Raji (cell line): ENCODE measurements around the gene HES5.

ENCODE experiments used
- POLR2A ChIP-seq: IDR thresholded peaks from 2 replicates; pipeline ENCODE4 v1.6.1; 2011; ENCODE audit warnings: low read depth, low read length, control low read depth; ENCODE audit not compliant: insufficient read depth

The HES5 gene

GRCh38 chr1:2539312-2539907 lies 9.3 kb upstream of the HES5 start:
- no peak for TF ChIP-seq POLR2A

DNA sequence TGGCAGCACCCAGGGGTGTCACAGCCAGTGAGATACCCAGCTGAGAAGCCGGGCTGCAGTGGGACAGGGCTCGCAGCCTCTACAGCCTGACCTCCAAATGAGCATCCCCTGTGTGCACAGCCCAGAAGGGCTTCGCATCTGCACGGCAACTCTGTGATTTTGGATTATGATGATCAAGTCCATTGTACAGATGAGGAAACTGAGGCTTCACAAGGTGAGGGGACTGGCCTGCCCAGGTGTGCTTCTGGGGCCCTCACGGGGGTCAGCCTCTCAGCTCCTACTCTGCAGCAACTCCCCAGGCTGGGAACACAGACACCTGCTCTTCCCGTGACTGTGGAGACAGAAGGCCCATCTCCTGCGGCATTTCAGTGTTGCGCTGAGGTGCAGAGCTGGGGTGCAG lies 8.8 kb upstream of the HES5 start:
- no peak for TF ChIP-seq POLR2A

- TF ChIP-seq POLR2A, result no peak
Measured at GRCh38 chr1:2538376-2538775, 8.3 kb upstream of the HES5 start.

DNA sequence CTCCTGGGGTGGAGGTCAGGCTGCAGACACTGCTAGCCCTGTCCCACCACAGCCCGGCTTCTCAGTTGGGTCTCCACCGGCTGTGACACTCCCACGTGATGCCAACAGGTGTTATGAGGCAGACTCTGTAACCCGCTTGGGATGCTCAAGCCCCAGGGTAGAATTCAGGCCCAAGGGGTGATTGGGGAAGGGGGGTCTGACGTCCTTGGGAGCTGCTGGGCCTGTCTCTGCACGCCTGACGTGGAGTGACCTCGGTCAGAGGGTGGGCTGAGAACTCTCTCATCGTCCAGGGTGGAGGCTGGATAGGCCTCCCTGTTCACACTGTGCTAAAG lies 7.7 kb upstream of the HES5 start:
- no peak for TF ChIP-seq POLR2A

GRCh38 chr1:2535981-2536380 lies 5.9 kb upstream of the HES5 start:
- no peak for TF ChIP-seq POLR2A

GRCh38 chr1:2535455-2535854 lies 5.4 kb upstream of the HES5 start:
- no peak for TF ChIP-seq POLR2A

DNA sequence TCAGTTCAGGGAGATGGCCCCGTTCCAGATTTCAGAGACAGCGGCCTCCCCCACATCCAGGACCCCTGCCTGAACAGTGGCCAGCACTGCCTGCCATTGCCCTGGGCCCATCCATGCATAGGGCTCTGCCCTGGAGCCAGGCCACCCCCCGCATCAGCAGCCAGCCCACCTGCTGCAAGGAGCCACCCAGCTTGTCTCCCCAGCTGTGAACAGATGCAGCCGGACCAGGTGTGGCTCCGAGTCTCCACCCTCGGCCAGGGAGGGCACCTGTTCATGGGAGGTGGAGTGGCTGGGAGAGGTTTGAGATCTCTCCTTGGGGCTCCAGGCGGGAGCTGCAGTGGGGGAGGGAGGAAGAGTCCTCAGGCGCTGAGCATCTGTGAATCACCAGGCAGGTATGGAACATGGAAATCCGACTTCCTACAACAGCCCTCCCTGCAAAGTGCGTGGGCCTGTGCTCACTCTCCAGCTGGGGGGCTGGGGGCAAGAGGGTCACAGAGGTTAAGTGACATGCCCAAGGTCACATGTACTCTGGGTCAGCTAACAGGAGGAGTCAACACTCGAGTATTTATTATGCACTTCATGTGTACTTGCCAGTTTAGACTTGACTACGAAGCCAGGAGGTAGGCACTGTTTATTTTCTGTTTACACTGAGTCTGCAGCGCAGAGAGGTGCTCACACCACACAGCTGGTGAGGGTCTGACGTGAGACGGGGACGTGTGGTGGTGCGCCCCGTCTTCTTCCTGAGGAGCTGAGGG lies 4.8 kb upstream of the HES5 start:
- no peak for TF ChIP-seq POLR2A

DNA sequence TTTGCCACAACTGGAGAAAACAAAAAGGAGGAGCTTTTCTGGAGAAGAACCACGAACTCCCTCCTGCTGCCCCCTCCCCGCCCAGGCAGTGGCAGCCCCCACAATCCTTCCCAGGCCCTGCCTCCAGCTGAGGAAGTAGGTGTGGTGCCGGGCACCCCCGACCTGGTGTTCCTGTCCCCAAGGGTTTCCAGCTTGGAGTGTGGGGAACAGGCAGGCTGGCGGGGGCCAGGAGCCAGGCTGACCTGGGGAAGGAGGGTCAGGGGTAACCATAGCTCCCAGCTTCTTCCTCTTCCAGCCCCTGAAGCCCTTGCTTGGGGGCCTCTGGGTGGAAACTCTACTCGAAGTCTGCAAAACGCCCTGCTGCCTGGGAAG lies 4.2 kb upstream of the HES5 start:
- TF ChIP-seq POLR2A, result no peak

DNA sequence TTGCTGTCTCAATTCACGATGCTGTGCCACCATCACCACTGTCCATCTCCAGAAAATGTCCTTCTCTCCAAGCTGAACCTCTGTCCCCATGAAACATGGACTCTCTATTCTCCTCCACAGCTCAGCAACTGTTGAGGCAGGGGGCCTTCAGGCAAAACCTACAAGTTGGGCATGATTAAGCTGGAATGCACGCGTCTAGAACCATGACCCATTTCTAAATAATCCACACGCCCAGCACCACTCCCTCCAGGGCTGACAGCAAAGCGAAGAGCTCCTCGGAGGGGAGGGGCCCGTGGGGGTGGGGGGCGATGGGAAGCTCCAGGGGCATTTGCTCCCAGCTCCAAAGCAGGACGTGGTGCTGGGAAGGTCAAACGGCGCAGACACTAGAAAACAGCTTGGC lies 3.3 kb upstream of the HES5 start:
- TF ChIP-seq POLR2A, result no peak

- TF ChIP-seq POLR2A, result no peak
Measured at GRCh38 chr1:2532485-2533160, 2.6 kb upstream of the HES5 start.

- TF ChIP-seq POLR2A, result no peak
Measured at GRCh38 chr1:2530513-2531361, 674 bp upstream of the HES5 start.

DNA sequence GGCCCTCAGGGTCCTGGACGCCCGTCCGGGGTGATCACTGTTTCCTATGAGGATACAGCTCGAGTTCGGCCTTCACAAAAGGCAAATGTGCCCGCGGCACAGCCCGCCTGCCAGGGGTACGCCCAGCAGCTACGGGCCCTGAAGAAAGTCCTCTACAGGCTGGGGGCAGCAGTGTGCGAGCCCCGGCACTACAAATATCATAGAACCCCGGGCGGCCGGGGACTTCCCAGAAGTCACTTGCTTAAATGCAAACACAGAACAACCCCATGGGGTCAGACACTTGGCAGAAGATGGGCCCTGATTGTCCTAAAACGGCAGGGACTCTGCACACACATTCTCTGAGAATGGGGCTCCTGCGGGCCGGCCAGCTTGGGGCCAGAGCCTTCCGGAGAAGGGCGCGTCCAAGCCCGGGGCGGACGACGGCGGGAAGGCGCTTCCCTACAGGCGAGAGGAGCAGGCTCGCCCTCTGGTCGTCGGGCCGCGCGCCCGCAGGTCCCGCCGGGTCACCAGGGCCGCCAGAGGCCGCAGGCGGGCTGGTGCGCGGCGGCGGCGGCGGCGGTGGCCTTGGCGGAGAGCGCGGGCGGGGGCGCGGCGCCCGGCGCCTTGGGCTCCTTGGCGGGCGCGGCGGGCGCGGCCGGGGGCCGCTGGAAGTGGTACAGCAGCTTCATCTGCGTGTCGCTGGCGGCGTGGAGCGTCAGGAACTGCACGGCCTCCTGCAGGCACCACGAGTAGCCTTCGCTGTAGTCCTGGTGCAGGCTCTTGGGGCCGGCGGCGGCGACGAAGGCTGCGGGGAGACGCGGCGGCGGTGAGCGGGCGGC lies 888 bp downstream of the HES5 start:
- no peak for TF ChIP-seq POLR2A

GRCh38 chr1:2528611-2528965 lies 1.5 kb downstream of the HES5 start:
- TF ChIP-seq POLR2A, result no peak

- no peak for TF ChIP-seq POLR2A
Measured at GRCh38 chr1:2528016-2528415, 2.0 kb downstream of the HES5 start.

DNA sequence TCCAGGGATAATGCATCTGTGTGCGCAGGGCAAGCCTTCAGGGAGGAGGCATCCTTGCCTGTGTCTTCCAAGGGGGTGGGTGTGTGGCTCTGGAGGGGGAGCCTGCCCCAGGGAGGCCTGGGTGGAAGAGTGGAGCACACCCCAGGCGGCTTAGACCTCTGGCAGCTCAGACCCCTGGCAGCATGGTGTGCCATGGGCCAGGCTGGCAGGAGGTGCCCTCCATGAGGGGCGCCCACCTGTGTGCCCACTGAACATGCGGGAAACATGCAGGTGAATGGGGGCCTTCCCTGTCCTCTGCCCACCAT lies 2.6 kb downstream of the HES5 start:
- no peak for TF ChIP-seq POLR2A

- no peak for TF ChIP-seq POLR2A
Measured at GRCh38 chr1:2526824-2527555, 3.1 kb downstream of the HES5 start.
